ENCODE results near the gene ERLEC1. TPM values are rescaled to one million over a fixed set of nuclear protein-coding genes. Genes with fewer than 3 reads are reported as not detected.

ERLEC1 gene
- polyA plus RNA-seq, 1 experiment, result 102 TPM

Small RNA genes within 50 kb of the gene (small RNA-seq; reads per million reads assigned to genes)
- gene MIR3682 (ENCODE audit: insufficient read length, low read depth), result 0.81 reads per million

Other genes starting within 250 kb of the ERLEC1 start
- gene CHAC2, start 19.2 kb upstream of the ERLEC1 start, polyA plus RNA-seq (2011; rRNA removed), result 2.4 and 3.6 TPM in 2 replicates
- gene ASB3, start 91 bp upstream of the ERLEC1 start, polyA plus RNA-seq (2011; rRNA removed), result 29.1 and 38.0 TPM in 2 replicates
- gene GPR75, start 72.9 kb downstream of the ERLEC1 start, polyA plus RNA-seq (2011; rRNA removed), result 1.8 and 2.0 TPM in 2 replicates
- gene PSME4, start 183.9 kb downstream of the ERLEC1 start, polyA plus RNA-seq (2011; rRNA removed), result 48.4 and 52.0 TPM in 2 replicates

Data from AG04450 (cell line).